Mesenteric fat pad (tissue), 1 donor: ENCODE data around the gene LGR5. TPM values are rescaled to one million over a fixed set of nuclear protein-coding genes. Genes with fewer than 3 reads are reported as not detected.

Source experiments
- DNase-seq: peaks from one replicate; pipeline ENCODE4 v3.0.0-alpha.2; 2020; ENCODE audit warnings: low spot score
- long read RNA-seq: library from polyadenylated mRNA; unstranded; transcript quantifications from one replicate; pipeline ENCODE4 v2.0.0, GENCODE V29; 2020
- total RNA-seq: library from RNA; stranded (reverse); fragmentation: NEBNext Ultra II Directional; extraction: Animal tissue kit (Norgen Biotek cat#: 25700); gene quantifications from one replicate; pipeline ENCODE4 v1.2.1, GENCODE V29; 2021
- donor health status: DM: yes; HTN: yes; CAD: no.

Gene LGR5
- total RNA-seq: 0.22 TPM
- long read RNA-seq: 0 reads

GRCh38 chr12:71439613-71440344 is at the start of gene LGR5:
TSS of gene LGR5 (plus strand) at chr12:71439798. CDS start at chr12:71440081, 283 bp downstream.
- DNase-seq: no peak

GRCh38 chr12:71392521-71393145 is 47.0 kb upstream of the LGR5 start:
- no peak for DNase-seq

GRCh38 chr12:71393625-71394024 is 46.0 kb upstream of the LGR5 start:
- no peak for DNase-seq

- no peak for DNase-seq
Measured at GRCh38 chr12:71397433-71397954, 42.1 kb upstream of the LGR5 start.

- DNase-seq: no peak
Measured at GRCh38 chr12:71399197-71399596, 40.4 kb upstream of the LGR5 start.

- DNase-seq: no peak
Measured at GRCh38 chr12:71400481-71400880, 39.1 kb upstream of the LGR5 start.

- no peak for DNase-seq
Measured at GRCh38 chr12:71405884-71406283, 33.7 kb upstream of the LGR5 start.

GRCh38 chr12:71407732-71408131 is 31.9 kb upstream of the LGR5 start:
- no peak for DNase-seq

- DNase-seq: no peak
Measured at GRCh38 chr12:71410844-71411243, 28.8 kb upstream of the LGR5 start.

GRCh38 chr12:71411635-71412034 is 28.0 kb upstream of the LGR5 start:
- DNase-seq: no peak

GRCh38 chr12:71415336-71416231 is 24.0 kb upstream of the LGR5 start:
- no peak for DNase-seq

- no peak for DNase-seq
Measured at GRCh38 chr12:71417181-71417580, 22.4 kb upstream of the LGR5 start.

- no peak for DNase-seq
Measured at GRCh38 chr12:71420775-71421406, 18.7 kb upstream of the LGR5 start.

- no peak for DNase-seq
Measured at GRCh38 chr12:71425568-71426299, 13.9 kb upstream of the LGR5 start.

- DNase-seq: no peak
Measured at GRCh38 chr12:71426300-71427047, 13.1 kb upstream of the LGR5 start.

- no peak for DNase-seq
Measured at GRCh38 chr12:71430756-71431155, 8.8 kb upstream of the LGR5 start.

- DNase-seq: no peak
Measured at GRCh38 chr12:71431991-71432390, 7.6 kb upstream of the LGR5 start.

- DNase-seq: no peak
Measured at GRCh38 chr12:71432936-71433335, 6.7 kb upstream of the LGR5 start.

GRCh38 chr12:71436696-71437095 is 2.9 kb upstream of the LGR5 start:
- DNase-seq: no peak
